ENCODE measurements around the gene PNPT1. TPM values are rescaled to one million over a fixed set of nuclear protein-coding genes. Genes with fewer than 3 reads are reported as not detected.

Gene PNPT1
- total and polyA plus RNA-seq, 2 of the 13 experiments (the other 11 are each of a cell fraction or from before 2014, with no cell fraction given): 23.4 to 61.0 TPM

DNA sequence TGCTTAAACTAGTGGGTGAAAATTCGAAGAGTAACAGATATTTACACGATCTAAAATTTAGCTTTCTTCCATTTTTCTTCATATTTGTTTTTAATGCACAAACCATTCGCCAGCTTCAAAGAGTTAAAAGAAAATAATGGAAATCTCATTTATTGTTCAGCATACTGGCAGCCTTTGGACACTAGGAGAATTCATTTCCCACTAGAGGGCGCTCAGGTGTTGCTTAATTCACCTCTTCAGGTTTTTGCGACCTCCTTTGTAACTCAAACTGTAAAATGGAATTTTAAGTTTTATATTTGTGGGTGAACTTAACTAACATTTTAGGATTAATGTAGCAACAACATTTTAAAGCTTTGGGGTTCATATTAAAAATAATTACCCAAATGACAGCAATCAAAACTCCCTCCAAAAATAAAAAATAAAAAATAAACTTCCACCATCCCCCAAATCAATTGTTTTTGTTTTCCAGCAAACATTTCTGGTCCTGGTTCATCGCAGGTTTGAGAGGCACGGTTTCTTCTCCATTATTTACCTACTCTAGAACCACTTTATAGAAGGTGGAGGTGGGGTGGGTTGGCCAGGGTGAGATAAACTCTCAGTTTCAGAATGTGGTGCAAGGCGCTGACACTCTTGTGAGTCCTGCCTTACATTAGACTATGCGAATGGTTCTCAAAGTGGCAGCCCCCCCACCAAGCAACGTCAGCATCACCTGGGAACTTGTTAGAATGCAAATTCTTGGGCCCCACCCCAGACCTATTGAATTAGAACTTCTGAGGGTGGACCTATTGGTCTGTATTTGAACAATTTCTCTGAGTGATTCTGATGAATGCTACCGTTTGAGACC is 24.7 kb upstream of the PNPT1 start:
- no peaks in the 10 kb centered on the region for H4K20me1 ChIP-seq (ENCODE audit: insufficient read depth, low read length)
- H3K36me3 ChIP-seq (replicated peaks in 1 of 2; ENCODE audit: control insufficient read depth in 1 of 2, insufficient read depth in 2 of 2, low read length in 2 of 2): no peaks in the 10 kb centered on the region
- DNase-seq (ENCODE audit: low spot score): peak; percentile 66
- H3K9me3 ChIP-seq (ENCODE audit: low read length): no peaks in the 10 kb centered on the region
- ChIA-PET POLR2A (no interaction called here), CTCF (ENCODE audit: low intra/inter-chr PET ratio, low total read pairs) (interaction anchor here (0.8 to 1.9 kb wide), 5 partner anchors 243 to 414 kb away, joined by 3 to 15 read pairs (median 7); no protein-coding TSS in a partner anchor)
- ATAC-seq: peak; percentile 84
- no peak overlapping the region for H3K27ac ChIP-seq (ENCODE audit: extremely low read length, insufficient read depth, low read length)
- no TSS peak for BruUV-seq (replicated peaks)
- H3K4me2 ChIP-seq (ENCODE audit: low read depth, low read length): no peak overlapping the region
- FAIRE-seq: no peak
- H3K27me3 ChIP-seq (ENCODE audit: control insufficient read depth in 1 of 2, insufficient read depth in 2 of 2, low read length in 2 of 2): peaks cover 0 to 4% of the 10 kb centered on the region in 2 experiments; a peak in 2 of 5 replicates
- 14% methylated on average over 11 of the region's 11 CpGs for WGBS (ENCODE audit: low lambda C conversion rate)
- no peak overlapping the region for H3K9ac ChIP-seq (ENCODE audit: insufficient read depth, low read depth, low read length)
- H3K79me2 ChIP-seq (ENCODE audit: insufficient read depth, low read length): no peaks in the 10 kb centered on the region
- in situ Hi-C loops (cut with HindIII; ENCODE audit: extremely low pct_ligation_motif_present, low pct_unique_long_range_greater_than_20kb) (loop anchor here (10.0 kb wide), 1 partner anchor 416 kb away; no protein-coding TSS in a partner anchor), intact Hi-C loops (cut with micrococcal nuclease; ENCODE audit: unreplicated experiment) (loop anchor here (1.0 to 10.0 kb wide), 4 partner anchors 243 to 1796 kb away; no protein-coding TSS in a partner anchor)
- no peak overlapping the region for H2AFZ ChIP-seq (ENCODE audit: low read length)
- H3K4me1 ChIP-seq (ENCODE audit: insufficient read depth, low read length): peaks cover 16% of the 10 kb centered on the region
- no peak overlapping the region for H3K4me3 ChIP-seq (replicated peaks in 1 of 3; ENCODE audit: insufficient read depth in 1 of 3, low read depth in 2 of 3, low read length in 3 of 3)
- TF ChIP-seq, protein P1, sequence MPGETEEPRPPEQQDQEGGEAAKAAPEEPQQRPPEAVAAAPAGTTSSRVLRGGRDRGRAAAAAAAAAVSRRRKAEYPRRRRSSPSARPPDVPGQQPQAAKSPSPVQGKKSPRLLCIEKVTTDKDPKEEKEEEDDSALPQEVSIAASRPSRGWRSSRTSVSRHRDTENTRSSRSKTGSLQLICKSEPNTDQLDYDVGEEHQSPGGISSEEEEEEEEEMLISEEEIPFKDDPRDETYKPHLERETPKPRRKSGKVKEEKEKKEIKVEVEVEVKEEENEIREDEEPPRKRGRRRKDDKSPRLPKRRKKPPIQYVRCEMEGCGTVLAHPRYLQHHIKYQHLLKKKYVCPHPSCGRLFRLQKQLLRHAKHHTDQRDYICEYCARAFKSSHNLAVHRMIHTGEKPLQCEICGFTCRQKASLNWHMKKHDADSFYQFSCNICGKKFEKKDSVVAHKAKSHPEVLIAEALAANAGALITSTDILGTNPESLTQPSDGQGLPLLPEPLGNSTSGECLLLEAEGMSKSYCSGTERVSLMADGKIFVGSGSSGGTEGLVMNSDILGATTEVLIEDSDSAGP (CRISPR knock-in tag; IDR thresholded peaks at IDR 0.05; ENCODE audit: borderline replicate concordance): no peak
- TF ChIP-seq CBX2 (IDR thresholded peaks at IDR 0.05; ENCODE audit: low read depth, low read length) (no peak), CBX2 (CRISPR knock-in tag; IDR thresholded peaks at IDR 0.05; ENCODE audit: low read depth) (no peak), STAG1 (CRISPR knock-in tag; IDR thresholded peaks at IDR 0.05) (peak; percentile 87), SMC3 (IDR thresholded peaks at IDR 0.05; ENCODE audit: low read length) (peak; percentile 83), ZNF260 (CRISPR knock-in tag; IDR thresholded peaks at IDR 0.05; ENCODE audit: borderline replicate concordance, low read depth) (no peak), ZNF557 (CRISPR knock-in tag; IDR thresholded peaks at IDR 0.05) (no peak), ZNF350 (CRISPR knock-in tag; IDR thresholded peaks at IDR 0.05; ENCODE audit: borderline replicate concordance, low read depth) (no peak), U2AF2 (IDR thresholded peaks at IDR 0.05; ENCODE audit: low read depth, low read length) (no peak), ZNF510 (CRISPR knock-in tag; IDR thresholded peaks at IDR 0.05; ENCODE audit: low read depth) (no peak), ZNF333 (CRISPR knock-in tag; IDR thresholded peaks at IDR 0.05; ENCODE audit: borderline replicate concordance) (no peak), RAD21 (CRISPR knock-in tag; IDR thresholded peaks at IDR 0.05) (peak; percentile 66)
- TF ChIP-seq, protein P2, sequence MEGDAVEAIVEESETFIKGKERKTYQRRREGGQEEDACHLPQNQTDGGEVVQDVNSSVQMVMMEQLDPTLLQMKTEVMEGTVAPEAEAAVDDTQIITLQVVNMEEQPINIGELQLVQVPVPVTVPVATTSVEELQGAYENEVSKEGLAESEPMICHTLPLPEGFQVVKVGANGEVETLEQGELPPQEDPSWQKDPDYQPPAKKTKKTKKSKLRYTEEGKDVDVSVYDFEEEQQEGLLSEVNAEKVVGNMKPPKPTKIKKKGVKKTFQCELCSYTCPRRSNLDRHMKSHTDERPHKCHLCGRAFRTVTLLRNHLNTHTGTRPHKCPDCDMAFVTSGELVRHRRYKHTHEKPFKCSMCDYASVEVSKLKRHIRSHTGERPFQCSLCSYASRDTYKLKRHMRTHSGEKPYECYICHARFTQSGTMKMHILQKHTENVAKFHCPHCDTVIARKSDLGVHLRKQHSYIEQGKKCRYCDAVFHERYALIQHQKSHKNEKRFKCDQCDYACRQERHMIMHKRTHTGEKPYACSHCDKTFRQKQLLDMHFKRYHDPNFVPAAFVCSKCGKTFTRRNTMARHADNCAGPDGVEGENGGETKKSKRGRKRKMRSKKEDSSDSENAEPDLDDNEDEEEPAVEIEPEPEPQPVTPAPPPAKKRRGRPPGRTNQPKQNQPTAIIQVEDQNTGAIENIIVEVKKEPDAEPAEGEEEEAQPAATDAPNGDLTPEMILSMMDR (CRISPR knock-in tag; IDR thresholded peaks at IDR 0.05): peak; percentile 80
- TF ChIP-seq, protein P3, sequence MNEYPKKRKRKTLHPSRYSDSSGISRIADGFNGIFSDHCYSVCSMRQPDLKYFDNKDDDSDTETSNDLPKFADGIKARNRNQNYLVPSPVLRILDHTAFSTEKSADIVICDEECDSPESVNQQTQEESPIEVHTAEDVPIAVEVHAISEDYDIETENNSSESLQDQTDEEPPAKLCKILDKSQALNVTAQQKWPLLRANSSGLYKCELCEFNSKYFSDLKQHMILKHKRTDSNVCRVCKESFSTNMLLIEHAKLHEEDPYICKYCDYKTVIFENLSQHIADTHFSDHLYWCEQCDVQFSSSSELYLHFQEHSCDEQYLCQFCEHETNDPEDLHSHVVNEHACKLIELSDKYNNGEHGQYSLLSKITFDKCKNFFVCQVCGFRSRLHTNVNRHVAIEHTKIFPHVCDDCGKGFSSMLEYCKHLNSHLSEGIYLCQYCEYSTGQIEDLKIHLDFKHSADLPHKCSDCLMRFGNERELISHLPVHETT (CRISPR knock-in tag; conservative IDR thresholded peaks at IDR 0.05): no peak
- TF ChIP-seq, protein P4, sequence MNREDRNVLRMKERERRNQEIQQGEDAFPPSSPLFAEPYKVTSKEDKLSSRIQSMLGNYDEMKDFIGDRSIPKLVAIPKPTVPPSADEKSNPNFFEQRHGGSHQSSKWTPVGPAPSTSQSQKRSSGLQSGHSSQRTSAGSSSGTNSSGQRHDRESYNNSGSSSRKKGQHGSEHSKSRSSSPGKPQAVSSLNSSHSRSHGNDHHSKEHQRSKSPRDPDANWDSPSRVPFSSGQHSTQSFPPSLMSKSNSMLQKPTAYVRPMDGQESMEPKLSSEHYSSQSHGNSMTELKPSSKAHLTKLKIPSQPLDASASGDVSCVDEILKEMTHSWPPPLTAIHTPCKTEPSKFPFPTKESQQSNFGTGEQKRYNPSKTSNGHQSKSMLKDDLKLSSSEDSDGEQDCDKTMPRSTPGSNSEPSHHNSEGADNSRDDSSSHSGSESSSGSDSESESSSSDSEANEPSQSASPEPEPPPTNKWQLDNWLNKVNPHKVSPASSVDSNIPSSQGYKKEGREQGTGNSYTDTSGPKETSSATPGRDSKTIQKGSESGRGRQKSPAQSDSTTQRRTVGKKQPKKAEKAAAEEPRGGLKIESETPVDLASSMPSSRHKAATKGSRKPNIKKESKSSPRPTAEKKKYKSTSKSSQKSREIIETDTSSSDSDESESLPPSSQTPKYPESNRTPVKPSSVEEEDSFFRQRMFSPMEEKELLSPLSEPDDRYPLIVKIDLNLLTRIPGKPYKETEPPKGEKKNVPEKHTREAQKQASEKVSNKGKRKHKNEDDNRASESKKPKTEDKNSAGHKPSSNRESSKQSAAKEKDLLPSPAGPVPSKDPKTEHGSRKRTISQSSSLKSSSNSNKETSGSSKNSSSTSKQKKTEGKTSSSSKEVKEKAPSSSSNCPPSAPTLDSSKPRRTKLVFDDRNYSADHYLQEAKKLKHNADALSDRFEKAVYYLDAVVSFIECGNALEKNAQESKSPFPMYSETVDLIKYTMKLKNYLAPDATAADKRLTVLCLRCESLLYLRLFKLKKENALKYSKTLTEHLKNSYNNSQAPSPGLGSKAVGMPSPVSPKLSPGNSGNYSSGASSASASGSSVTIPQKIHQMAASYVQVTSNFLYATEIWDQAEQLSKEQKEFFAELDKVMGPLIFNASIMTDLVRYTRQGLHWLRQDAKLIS (CRISPR knock-in tag; IDR thresholded peaks at IDR 0.05): no peak
